ENCODE data around the gene MAP10. TPM values are rescaled to one million over a fixed set of nuclear protein-coding genes. Genes with fewer than 3 reads are reported as not detected.

MAP10 gene
- total RNA-seq, 1 experiment from 2014 or later = 1.2 TPM

DNA sequence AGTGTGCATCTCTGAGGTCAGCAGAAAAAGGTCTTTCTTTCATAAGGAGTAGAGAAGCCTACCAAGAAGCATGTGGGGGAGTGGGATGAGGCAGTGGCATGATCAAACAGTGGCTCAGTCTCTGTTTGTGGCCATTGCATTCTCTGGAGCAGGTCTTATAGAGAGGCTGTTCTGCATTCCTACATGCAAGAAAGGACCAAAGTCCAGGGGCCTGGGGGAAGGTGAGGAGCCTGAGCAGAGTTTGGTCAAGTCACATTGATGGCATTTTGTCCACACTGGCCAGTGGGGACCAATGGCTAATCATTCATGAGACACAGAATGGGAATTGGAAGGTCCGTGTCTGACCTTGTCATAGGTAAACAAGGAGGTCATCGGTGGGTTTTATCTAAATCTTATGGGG is 25.4 kb downstream of the MAP10 start:
- H3K79me2 ChIP-seq (ENCODE audit: insufficient read depth, low read length) = no peaks in the 10 kb centered on the region
- H3K18ac ChIP-seq (ENCODE audit: insufficient read length, low read depth, low read length) = no peak overlapping the region
- H2BK12ac ChIP-seq (ENCODE audit: insufficient read length, low read depth, low read length) = no peak overlapping the region
- H3K9me3 Mint-ChIP-seq = peaks cover 0 to 5% of the 10 kb centered on the region in 2 experiments; a peak in 1 of 5 replicates
- no peak overlapping the region for H2BK5ac ChIP-seq (ENCODE audit: insufficient read length, low read length)
- H3K9ac ChIP-seq (ENCODE audit: extremely low read depth, insufficient read length, low read length) = no peak overlapping the region
- no peak overlapping the region for H3K4me3 Mint-ChIP-seq
- no peak overlapping the region for H3K27ac ChIP-seq (ENCODE audit: insufficient read length, low read depth, low read length)
- H3K23me2 ChIP-seq (ENCODE audit: insufficient read length, low read depth, low read length, poor library complexity, severe bottlenecking) = no peaks in the 10 kb centered on the region
- H3K23ac ChIP-seq (ENCODE audit: insufficient read length, low read depth, low read length) = no peak overlapping the region
- H2BK20ac ChIP-seq (ENCODE audit: low read depth, low read length, poor library complexity, severe bottlenecking) = no peak overlapping the region
- H3K27me3 ChIP-seq (ENCODE audit: insufficient read depth, low read length) = no peaks in the 10 kb centered on the region
- TF ChIP-seq CTCF (conservative IDR thresholded peaks at IDR 0.05) = no peak
- H3K27me3 Mint-ChIP-seq (ENCODE audit: low read depth) = peaks cover 3% of the 10 kb centered on the region; the same call in 1 of the 2 replicates
- H4K8ac ChIP-seq (replicated peaks; ENCODE audit: insufficient read length, low read depth, low read length) = no peak overlapping the region
- H3K4me1 ChIP-seq (ENCODE audit: insufficient read depth, low read length) = no peaks in the 10 kb centered on the region
- H3K4me1 Mint-ChIP-seq = no peaks in the 10 kb centered on the region
- no peak for DNase-seq
- H3K14ac ChIP-seq (ENCODE audit: insufficient read depth, low read length) = no peak overlapping the region
- no peak overlapping the region for H2BK120ac ChIP-seq (ENCODE audit: low read depth, low read length, poor library complexity, severe bottlenecking)
- H4K20me1 ChIP-seq (ENCODE audit: control insufficient read depth, insufficient read depth, insufficient read length) = no peaks in the 10 kb centered on the region
- no peak overlapping the region; a peak in 1 of 7 replicates for H3K27ac Mint-ChIP-seq
- no CpG with 5 or more reads among the region's 2 CpGs for WGBS (ENCODE audit: extremely low coverage, insufficient read length, low lambda C conversion rate)
- H2AK5ac ChIP-seq (ENCODE audit: insufficient read length, low read length) = no peak overlapping the region
- no peaks in the 10 kb centered on the region for H3K9me3 ChIP-seq (ENCODE audit: control insufficient read depth, low read depth, low read length)
- no peak overlapping the region for H3K4ac ChIP-seq (ENCODE audit: low read depth, low read length)
- no peak overlapping the region for H4K5ac ChIP-seq (ENCODE audit: insufficient read length, low read depth, low read length)
- H2AFZ ChIP-seq (ENCODE audit: low read length) = no peak overlapping the region
- no peak overlapping the region for H3K4me2 ChIP-seq (ENCODE audit: insufficient read depth, insufficient read length, low read length)
- no peak overlapping the region for H4K91ac ChIP-seq (ENCODE audit: insufficient read length, low read depth, low read length)
- H3K36me3 Mint-ChIP-seq (ENCODE audit: insufficient read depth in 1 of 3, low read depth in 3 of 3) = peaks cover 0 to 4% (median 0%) of the 10 kb centered on the region in 3 experiments; a peak in 1 of 7 replicates
- H3T11ph ChIP-seq (ENCODE audit: low read length) = no peak overlapping the region
- H3K56ac ChIP-seq (ENCODE audit: insufficient read length, low read depth, low read length) = no peak overlapping the region
- H3K79me1 ChIP-seq (ENCODE audit: insufficient read depth, low read depth, low read length, poor library complexity, severe bottlenecking) = no peaks in the 10 kb centered on the region
- no peak overlapping the region for H2BK15ac ChIP-seq (ENCODE audit: low read depth, low read length)
